ENCODE data around the gene SCLY. TPM values are rescaled to one million over a fixed set of nuclear protein-coding genes. Genes with fewer than 3 reads are reported as not detected.

The SCLY gene
- polyA plus RNA-seq, 1 of the 3 experiments (the other 2 are of a cell fraction), result 20.9 TPM

DNA sequence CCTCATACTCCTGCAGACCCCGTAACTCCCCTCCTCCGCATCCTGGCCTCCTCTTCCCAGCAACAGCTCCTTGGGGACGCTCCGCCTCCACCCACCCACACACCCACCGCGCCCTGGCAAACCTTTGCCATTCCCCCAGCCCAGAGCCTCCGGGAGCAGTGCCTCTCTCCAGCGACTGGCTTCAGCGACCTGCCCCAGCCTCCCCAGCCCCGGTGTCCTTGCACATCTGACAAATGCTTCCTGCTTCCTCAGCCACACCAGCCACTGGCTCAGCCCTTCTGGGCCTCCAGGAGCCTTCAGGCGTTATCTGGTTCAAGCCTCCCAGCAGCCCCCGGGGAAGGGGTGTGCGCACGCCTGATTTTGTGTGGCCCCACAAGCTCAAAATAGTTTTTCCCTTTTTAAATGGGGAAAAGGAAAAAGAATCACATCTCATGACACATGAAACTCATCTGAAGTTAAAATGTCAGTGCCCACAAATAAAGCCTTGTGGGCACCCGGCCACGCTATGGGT is 53.6 kb downstream of the SCLY start:
- ChIA-PET POLR2A (no interaction called here), CTCF (no interaction called here)
- H3K9ac ChIP-seq, result no peak overlapping the region
- 82% methylated on average over 16 of the region's 16 CpGs for WGBS (ENCODE audit: low lambda C conversion rate)
- no peak overlapping the region for H3K4me3 ChIP-seq (ENCODE audit: low read depth in 2 of 2, low read length in 1 of 2)
- H3K27me3 ChIP-seq (ENCODE audit: insufficient read depth), result no peaks in the 10 kb centered on the region; the same call in 1 of the 2 replicates
- peaks cover 0 to 9% of the 10 kb centered on the region in 2 experiments; a peak in 1 of 4 replicates for H3K4me1 ChIP-seq (ENCODE audit: control insufficient read depth in 1 of 2, insufficient read depth in 2 of 2, low read depth in 1 of 2, low read length in 1 of 2)
- no peaks in the 10 kb centered on the region for H3K36me3 ChIP-seq (replicated peaks in 1 of 2; ENCODE audit: control insufficient read depth in 1 of 2, insufficient read depth in 2 of 2, low read length in 1 of 2)
- no peaks in the 10 kb centered on the region for H4K20me1 ChIP-seq (ENCODE audit: insufficient read depth)
- H3K9me2 ChIP-seq, result no peaks in the 10 kb centered on the region
- H3F3A ChIP-seq (replicated peaks; ENCODE audit: insufficient read depth), result no peaks in the 10 kb centered on the region
- no peak for DNase-seq
- no peak overlapping the region for H3K27ac ChIP-seq (ENCODE audit: low read depth in 2 of 2, low read length in 1 of 2)
- no peaks in the 10 kb centered on the region for H3K79me2 ChIP-seq (ENCODE audit: insufficient read depth)
- H2AFZ ChIP-seq (ENCODE audit: low read depth), result no peak overlapping the region
- no peak for TF ChIP-seq RAD21 (IDR thresholded peaks at IDR 0.05; ENCODE audit: low read length)
- TF ChIP-seq GABPA (IDR thresholded peaks at IDR 0.05; ENCODE audit: low read depth), result no peak
- TF ChIP-seq FOXM1 (IDR thresholded peaks at IDR 0.05; ENCODE audit: low read depth), result no peak
- TF ChIP-seq, protein P1, sequence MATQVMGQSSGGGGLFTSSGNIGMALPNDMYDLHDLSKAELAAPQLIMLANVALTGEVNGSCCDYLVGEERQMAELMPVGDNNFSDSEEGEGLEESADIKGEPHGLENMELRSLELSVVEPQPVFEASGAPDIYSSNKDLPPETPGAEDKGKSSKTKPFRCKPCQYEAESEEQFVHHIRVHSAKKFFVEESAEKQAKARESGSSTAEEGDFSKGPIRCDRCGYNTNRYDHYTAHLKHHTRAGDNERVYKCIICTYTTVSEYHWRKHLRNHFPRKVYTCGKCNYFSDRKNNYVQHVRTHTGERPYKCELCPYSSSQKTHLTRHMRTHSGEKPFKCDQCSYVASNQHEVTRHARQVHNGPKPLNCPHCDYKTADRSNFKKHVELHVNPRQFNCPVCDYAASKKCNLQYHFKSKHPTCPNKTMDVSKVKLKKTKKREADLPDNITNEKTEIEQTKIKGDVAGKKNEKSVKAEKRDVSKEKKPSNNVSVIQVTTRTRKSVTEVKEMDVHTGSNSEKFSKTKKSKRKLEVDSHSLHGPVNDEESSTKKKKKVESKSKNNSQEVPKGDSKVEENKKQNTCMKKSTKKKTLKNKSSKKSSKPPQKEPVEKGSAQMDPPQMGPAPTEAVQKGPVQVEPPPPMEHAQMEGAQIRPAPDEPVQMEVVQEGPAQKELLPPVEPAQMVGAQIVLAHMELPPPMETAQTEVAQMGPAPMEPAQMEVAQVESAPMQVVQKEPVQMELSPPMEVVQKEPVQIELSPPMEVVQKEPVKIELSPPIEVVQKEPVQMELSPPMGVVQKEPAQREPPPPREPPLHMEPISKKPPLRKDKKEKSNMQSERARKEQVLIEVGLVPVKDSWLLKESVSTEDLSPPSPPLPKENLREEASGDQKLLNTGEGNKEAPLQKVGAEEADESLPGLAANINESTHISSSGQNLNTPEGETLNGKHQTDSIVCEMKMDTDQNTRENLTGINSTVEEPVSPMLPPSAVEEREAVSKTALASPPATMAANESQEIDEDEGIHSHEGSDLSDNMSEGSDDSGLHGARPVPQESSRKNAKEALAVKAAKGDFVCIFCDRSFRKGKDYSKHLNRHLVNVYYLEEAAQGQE (IDR thresholded peaks at IDR 0.05; ENCODE audit: low read depth, low read length), result no peak
- TF ChIP-seq TAF1 (IDR thresholded peaks at IDR 0.05; ENCODE audit: borderline replicate concordance, low read depth, low read length), result no peak
- no peak for TF ChIP-seq SIN3A (IDR thresholded peaks at IDR 0.05; ENCODE audit: borderline replicate concordance, low read depth, low read length)
- TF ChIP-seq, protein P2, sequence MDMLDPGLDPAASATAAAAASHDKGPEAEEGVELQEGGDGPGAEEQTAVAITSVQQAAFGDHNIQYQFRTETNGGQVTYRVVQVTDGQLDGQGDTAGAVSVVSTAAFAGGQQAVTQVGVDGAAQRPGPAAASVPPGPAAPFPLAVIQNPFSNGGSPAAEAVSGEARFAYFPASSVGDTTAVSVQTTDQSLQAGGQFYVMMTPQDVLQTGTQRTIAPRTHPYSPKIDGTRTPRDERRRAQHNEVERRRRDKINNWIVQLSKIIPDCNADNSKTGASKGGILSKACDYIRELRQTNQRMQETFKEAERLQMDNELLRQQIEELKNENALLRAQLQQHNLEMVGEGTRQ (IDR thresholded peaks at IDR 0.05; ENCODE audit: borderline replicate concordance, low read depth, low read length), result no peak
- no peak for TF ChIP-seq MXI1 (IDR thresholded peaks at IDR 0.05; ENCODE audit: low read depth, low read length)
- TF ChIP-seq, protein P3, sequence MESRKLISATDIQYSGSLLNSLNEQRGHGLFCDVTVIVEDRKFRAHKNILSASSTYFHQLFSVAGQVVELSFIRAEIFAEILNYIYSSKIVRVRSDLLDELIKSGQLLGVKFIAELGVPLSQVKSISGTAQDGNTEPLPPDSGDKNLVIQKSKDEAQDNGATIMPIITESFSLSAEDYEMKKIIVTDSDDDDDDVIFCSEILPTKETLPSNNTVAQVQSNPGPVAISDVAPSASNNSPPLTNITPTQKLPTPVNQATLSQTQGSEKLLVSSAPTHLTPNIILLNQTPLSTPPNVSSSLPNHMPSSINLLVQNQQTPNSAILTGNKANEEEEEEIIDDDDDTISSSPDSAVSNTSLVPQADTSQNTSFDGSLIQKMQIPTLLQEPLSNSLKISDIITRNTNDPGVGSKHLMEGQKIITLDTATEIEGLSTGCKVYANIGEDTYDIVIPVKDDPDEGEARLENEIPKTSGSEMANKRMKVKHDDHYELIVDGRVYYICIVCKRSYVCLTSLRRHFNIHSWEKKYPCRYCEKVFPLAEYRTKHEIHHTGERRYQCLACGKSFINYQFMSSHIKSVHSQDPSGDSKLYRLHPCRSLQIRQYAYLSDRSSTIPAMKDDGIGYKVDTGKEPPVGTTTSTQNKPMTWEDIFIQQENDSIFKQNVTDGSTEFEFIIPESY (IDR thresholded peaks at IDR 0.05; ENCODE audit: borderline replicate concordance, low read depth), result no peak
- TF ChIP-seq, protein P4, sequence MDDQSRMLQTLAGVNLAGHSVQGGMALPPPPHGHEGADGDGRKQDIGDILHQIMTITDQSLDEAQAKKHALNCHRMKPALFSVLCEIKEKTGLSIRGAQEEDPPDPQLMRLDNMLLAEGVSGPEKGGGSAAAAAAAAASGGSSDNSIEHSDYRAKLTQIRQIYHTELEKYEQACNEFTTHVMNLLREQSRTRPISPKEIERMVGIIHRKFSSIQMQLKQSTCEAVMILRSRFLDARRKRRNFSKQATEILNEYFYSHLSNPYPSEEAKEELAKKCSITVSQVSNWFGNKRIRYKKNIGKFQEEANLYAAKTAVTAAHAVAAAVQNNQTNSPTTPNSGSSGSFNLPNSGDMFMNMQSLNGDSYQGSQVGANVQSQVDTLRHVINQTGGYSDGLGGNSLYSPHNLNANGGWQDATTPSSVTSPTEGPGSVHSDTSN (IDR thresholded peaks at IDR 0.05), result no peak
- TF ChIP-seq FOSL2 (IDR thresholded peaks at IDR 0.05; ENCODE audit: borderline replicate concordance, low read depth), result no peak
- TF ChIP-seq, protein P5, sequence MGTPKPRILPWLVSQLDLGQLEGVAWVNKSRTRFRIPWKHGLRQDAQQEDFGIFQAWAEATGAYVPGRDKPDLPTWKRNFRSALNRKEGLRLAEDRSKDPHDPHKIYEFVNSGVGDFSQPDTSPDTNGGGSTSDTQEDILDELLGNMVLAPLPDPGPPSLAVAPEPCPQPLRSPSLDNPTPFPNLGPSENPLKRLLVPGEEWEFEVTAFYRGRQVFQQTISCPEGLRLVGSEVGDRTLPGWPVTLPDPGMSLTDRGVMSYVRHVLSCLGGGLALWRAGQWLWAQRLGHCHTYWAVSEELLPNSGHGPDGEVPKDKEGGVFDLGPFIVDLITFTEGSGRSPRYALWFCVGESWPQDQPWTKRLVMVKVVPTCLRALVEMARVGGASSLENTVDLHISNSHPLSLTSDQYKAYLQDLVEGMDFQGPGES (IDR thresholded peaks at IDR 0.05; ENCODE audit: low read depth, low read length), result no peak
- TF ChIP-seq FOXJ3 (CRISPR knock-in tag; IDR thresholded peaks at IDR 0.05), result no peak
- TF ChIP-seq JUND (IDR thresholded peaks at IDR 0.05), result no peak
- peaks cover 8% of the 10 kb centered on the region for H3K9me3 ChIP-seq
- no peak overlapping the region for H3K4me2 ChIP-seq

All from SK-N-SH (cell line).